ENCODE data around the gene RPUSD3. TPM values are rescaled to one million over a fixed set of nuclear protein-coding genes. Genes with fewer than 3 reads are reported as not detected.

Gene RPUSD3
- total RNA-seq, 2 donors from 2014 or later = 56.9 to 67.1 TPM

GRCh38 chr3:9815986-9816385 lies 27.8 kb downstream of the RPUSD3 start:
- DNase-seq = no peak
- Mint-ChIP-seq H3K27me3 (ENCODE audit: insufficient read depth) (peaks cover 9% of the 10 kb centered on the region), H3K9me3 (no peaks in the 10 kb centered on the region), H3K4me1 (no peaks in the 10 kb centered on the region), H3K27ac (no peak overlapping the region), H3K36me3 (ENCODE audit: low read depth) (peaks cover 4% of the 10 kb centered on the region), H3K4me3 (no peak overlapping the region)
- H3K4me1 ChIP-seq (ENCODE audit: control insufficient read depth, insufficient read depth, low read length) = no peaks in the 10 kb centered on the region
- no peak for TF ChIP-seq CTCF (conservative IDR thresholded peaks at IDR 0.05)
- 89 to 95% methylated on average over 7 to 9 of the region's 9 CpGs for WGBS, 2 experiments (ENCODE audit: insufficient coverage in 1 of 2, insufficient read length in 1 of 2)
- no peak overlapping the region for H3K9ac ChIP-seq (ENCODE audit: extremely low read depth, low read length, poor library complexity, severe bottlenecking)
- no peak overlapping the region for H3K4me3 ChIP-seq (ENCODE audit: low read length)
- no peak overlapping the region for H3K27ac ChIP-seq (ENCODE audit: low read depth, low read length)
- no peaks in the 10 kb centered on the region for H3K9me3 ChIP-seq (ENCODE audit: control insufficient read depth, low read length)
- H3K36me3 ChIP-seq (ENCODE audit: control insufficient read depth, insufficient read depth, low read length) = peaks cover 4% of the 10 kb centered on the region
- H3K27me3 ChIP-seq (ENCODE audit: control insufficient read depth, insufficient read depth, low read length, poor library complexity, severe bottlenecking) = peaks cover 1% of the 10 kb centered on the region

- H3K36me3 ChIP-seq (ENCODE audit: control insufficient read depth, insufficient read depth, low read length) = peaks cover 4% of the 10 kb centered on the region
- Mint-ChIP-seq H3K27me3 (ENCODE audit: insufficient read depth) (peaks cover 17% of the 10 kb centered on the region), H3K36me3 (ENCODE audit: low read depth) (peaks cover 4% of the 10 kb centered on the region), H3K27ac (no peak overlapping the region), H3K9me3 (no peaks in the 10 kb centered on the region), H3K4me1 (peaks cover 8% of the 10 kb centered on the region), H3K4me3 (no peak overlapping the region)
- peaks cover 6% of the 10 kb centered on the region for H3K27me3 ChIP-seq (ENCODE audit: control insufficient read depth, insufficient read depth, low read length, poor library complexity, severe bottlenecking)
- no peak for TF ChIP-seq CTCF (conservative IDR thresholded peaks at IDR 0.05)
- H3K27ac ChIP-seq (ENCODE audit: low read depth, low read length) = no peak overlapping the region
- H3K4me1 ChIP-seq (ENCODE audit: control insufficient read depth, insufficient read depth, low read length) = peaks cover 3% of the 10 kb centered on the region
- WGBS, 2 experiments (ENCODE audit: insufficient coverage in 1 of 2, insufficient read length in 1 of 2) = 93 to 100% methylated on average over 3 to 9 of the region's 9 CpGs
- DNase-seq = no peak
- no peak overlapping the region for H3K4me3 ChIP-seq (ENCODE audit: low read length)
- no peak overlapping the region for H3K9ac ChIP-seq (ENCODE audit: extremely low read depth, low read length, poor library complexity, severe bottlenecking)
- H3K9me3 ChIP-seq (ENCODE audit: control insufficient read depth, low read length) = no peaks in the 10 kb centered on the region
Measured at GRCh38 chr3:9812870-9813483, 30.8 kb downstream of the RPUSD3 start.

GRCh38 chr3:9810846-9811245 lies 33.0 kb downstream of the RPUSD3 start:
- no peak overlapping the region for H3K9ac ChIP-seq (ENCODE audit: extremely low read depth, low read length, poor library complexity, severe bottlenecking)
- H3K27ac ChIP-seq (ENCODE audit: low read depth, low read length) = no peak overlapping the region
- H3K9me3 ChIP-seq (ENCODE audit: control insufficient read depth, low read length) = no peaks in the 10 kb centered on the region
- peaks cover 23% of the 10 kb centered on the region for H3K36me3 ChIP-seq (ENCODE audit: control insufficient read depth, insufficient read depth, low read length)
- Mint-ChIP-seq H3K4me1 (peaks cover 8% of the 10 kb centered on the region), H3K27ac (no peak overlapping the region), H3K36me3 (ENCODE audit: low read depth) (peaks cover 18% of the 10 kb centered on the region), H3K9me3 (no peaks in the 10 kb centered on the region), H3K27me3 (ENCODE audit: insufficient read depth) (peaks cover 17% of the 10 kb centered on the region), H3K4me3 (peak overlapping the region; percentile 61)
- H3K4me1 ChIP-seq (ENCODE audit: control insufficient read depth, insufficient read depth, low read length) = peaks cover 3% of the 10 kb centered on the region
- no peak for DNase-seq
- WGBS, 2 experiments (ENCODE audit: insufficient coverage in 1 of 2, insufficient read length in 1 of 2) = 87 to 88% methylated on average over 7 to 10 of the region's 10 CpGs
- no peak for TF ChIP-seq CTCF (conservative IDR thresholded peaks at IDR 0.05)
- H3K27me3 ChIP-seq (ENCODE audit: control insufficient read depth, insufficient read depth, low read length, poor library complexity, severe bottlenecking) = peaks cover 6% of the 10 kb centered on the region
- peak overlapping the region; percentile 71 for H3K4me3 ChIP-seq (ENCODE audit: low read length)

Measured in endodermal cell (in vitro differentiated cells).